ENCODE data around the gene NXF1. TPM values are rescaled to one million over a fixed set of nuclear protein-coding genes. Genes with fewer than 3 reads are reported as not detected.

NXF1 gene
- total and polyA plus RNA-seq, 2 of the 13 experiments (the other 11 are each of a cell fraction or from before 2014, with no cell fraction given) = 30.4 to 30.9 TPM

DNA sequence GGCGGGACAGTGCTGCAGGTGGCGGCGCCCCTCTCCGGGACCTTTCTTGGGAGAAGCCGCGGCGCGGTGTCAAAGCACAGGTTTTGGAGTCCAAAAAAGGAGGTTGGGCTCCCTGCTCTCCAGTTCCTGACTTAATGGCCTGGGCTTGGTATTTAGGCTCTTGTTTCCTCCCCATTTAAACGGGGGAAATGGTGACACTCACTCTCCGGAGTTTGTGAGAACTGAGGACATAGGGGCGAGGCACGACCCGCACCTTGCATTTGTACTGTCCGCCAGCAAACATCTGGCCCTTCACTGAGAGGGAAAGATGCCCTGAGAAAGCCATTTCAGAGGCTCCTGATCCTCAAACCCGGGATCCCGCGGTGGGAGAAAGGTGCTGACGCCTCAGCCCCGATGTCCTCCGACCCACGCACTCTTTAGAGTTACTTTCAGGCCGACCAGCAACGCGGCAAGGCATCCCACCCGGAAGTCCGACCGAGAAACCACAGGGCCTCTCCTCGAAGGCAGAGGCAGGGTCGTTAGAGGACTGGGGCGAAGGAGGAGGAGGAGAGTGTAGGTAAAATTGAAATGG lies 37.0 kb upstream of the NXF1 start (continued):
- TF ChIP-seq, protein P1, sequence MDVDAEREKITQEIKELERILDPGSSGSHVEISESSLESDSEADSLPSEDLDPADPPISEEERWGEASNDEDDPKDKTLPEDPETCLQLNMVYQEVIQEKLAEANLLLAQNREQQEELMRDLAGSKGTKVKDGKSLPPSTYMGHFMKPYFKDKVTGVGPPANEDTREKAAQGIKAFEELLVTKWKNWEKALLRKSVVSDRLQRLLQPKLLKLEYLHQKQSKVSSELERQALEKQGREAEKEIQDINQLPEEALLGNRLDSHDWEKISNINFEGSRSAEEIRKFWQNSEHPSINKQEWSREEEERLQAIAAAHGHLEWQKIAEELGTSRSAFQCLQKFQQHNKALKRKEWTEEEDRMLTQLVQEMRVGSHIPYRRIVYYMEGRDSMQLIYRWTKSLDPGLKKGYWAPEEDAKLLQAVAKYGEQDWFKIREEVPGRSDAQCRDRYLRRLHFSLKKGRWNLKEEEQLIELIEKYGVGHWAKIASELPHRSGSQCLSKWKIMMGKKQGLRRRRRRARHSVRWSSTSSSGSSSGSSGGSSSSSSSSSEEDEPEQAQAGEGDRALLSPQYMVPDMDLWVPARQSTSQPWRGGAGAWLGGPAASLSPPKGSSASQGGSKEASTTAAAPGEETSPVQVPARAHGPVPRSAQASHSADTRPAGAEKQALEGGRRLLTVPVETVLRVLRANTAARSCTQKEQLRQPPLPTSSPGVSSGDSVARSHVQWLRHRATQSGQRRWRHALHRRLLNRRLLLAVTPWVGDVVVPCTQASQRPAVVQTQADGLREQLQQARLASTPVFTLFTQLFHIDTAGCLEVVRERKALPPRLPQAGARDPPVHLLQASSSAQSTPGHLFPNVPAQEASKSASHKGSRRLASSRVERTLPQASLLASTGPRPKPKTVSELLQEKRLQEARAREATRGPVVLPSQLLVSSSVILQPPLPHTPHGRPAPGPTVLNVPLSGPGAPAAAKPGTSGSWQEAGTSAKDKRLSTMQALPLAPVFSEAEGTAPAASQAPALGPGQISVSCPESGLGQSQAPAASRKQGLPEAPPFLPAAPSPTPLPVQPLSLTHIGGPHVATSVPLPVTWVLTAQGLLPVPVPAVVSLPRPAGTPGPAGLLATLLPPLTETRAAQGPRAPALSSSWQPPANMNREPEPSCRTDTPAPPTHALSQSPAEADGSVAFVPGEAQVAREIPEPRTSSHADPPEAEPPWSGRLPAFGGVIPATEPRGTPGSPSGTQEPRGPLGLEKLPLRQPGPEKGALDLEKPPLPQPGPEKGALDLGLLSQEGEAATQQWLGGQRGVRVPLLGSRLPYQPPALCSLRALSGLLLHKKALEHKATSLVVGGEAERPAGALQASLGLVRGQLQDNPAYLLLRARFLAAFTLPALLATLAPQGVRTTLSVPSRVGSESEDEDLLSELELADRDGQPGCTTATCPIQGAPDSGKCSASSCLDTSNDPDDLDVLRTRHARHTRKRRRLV (CRISPR knock-in tag; IDR thresholded peaks at IDR 0.05) = no peak
- TF ChIP-seq GPN1 (CRISPR knock-in tag; IDR thresholded peaks at IDR 0.05; ENCODE audit: borderline replicate concordance) = no peak
- TF ChIP-seq GTF2F1 (IDR thresholded peaks at IDR 0.05; ENCODE audit: low read length) = no peak
- TF ChIP-seq ZNF225 (CRISPR knock-in tag; IDR thresholded peaks at IDR 0.05) = no peak
- no peak for TF ChIP-seq HCFC1 (IDR thresholded peaks at IDR 0.05; ENCODE audit: low read depth, low read length)
- no peak for TF ChIP-seq SIN3B (IDR thresholded peaks at IDR 0.05; ENCODE audit: low read length)
- no peak for TF ChIP-seq HNRNPL (IDR thresholded peaks at IDR 0.05; ENCODE audit: low read depth, low read length)
- TF ChIP-seq, protein P2, sequence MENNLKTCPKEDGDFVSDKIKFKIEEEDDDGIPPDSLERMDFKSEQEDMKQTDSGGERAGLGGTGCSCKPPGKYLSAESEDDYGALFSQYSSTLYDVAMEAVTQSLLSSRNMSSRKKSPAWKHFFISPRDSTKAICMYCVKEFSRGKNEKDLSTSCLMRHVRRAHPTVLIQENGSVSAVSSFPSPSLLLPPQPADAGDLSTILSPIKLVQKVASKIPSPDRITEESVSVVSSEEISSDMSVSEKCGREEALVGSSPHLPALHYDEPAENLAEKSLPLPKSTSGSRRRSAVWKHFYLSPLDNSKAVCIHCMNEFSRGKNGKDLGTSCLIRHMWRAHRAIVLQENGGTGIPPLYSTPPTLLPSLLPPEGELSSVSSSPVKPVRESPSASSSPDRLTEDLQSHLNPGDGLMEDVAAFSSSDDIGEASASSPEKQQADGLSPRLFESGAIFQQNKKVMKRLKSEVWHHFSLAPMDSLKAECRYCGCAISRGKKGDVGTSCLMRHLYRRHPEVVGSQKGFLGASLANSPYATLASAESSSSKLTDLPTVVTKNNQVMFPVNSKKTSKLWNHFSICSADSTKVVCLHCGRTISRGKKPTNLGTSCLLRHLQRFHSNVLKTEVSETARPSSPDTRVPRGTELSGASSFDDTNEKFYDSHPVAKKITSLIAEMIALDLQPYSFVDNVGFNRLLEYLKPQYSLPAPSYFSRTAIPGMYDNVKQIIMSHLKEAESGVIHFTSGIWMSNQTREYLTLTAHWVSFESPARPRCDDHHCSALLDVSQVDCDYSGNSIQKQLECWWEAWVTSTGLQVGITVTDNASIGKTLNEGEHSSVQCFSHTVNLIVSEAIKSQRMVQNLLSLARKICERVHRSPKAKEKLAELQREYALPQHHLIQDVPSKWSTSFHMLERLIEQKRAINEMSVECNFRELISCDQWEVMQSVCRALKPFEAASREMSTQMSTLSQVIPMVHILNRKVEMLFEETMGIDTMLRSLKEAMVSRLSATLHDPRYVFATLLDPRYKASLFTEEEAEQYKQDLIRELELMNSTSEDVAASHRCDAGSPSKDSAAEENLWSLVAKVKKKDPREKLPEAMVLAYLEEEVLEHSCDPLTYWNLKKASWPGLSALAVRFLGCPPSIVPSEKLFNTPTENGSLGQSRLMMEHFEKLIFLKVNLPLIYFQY (CRISPR knock-in tag; IDR thresholded peaks at IDR 0.05; ENCODE audit: borderline replicate concordance) = no peak
